Left ventricle myocardium inferior (tissue), 1 donor: ENCODE results near the gene PPP1R9B. TPM values are rescaled to one million over a fixed set of nuclear protein-coding genes. Genes with fewer than 3 reads are reported as not detected.
A peak's percentile ranks its signal among the peaks of the same experiment; 100 is the strongest.

Experiments
- DNase-seq: peaks from one replicate; pipeline ENCODE4 v3.0.0-alpha.2; 2020
- H3K27ac ChIP-seq: fragments of 200-600 bp; replicated peaks from 2 replicates; pipeline ENCODE4 v1.8.0; 2021
- H3K27me3 ChIP-seq: fragments of 200-600 bp; 2 replicates; pipeline ENCODE4 v1.8.0; 2021; ENCODE audit warnings: low read depth
- H3K36me3 ChIP-seq: fragments of 200-600 bp; 2 replicates; pipeline ENCODE4 v1.8.0; 2021
- H3K4me1 ChIP-seq: fragments of 200-600 bp; 2 replicates; pipeline ENCODE4 v1.8.0; 2021
- H3K4me3 ChIP-seq: fragments of 200-600 bp; 2 replicates; pipeline ENCODE4 v1.8.0; 2021; ENCODE audit warnings: mild to moderate bottlenecking, moderate library complexity
- H3K9me3 ChIP-seq: fragments of 200-600 bp; replicated peaks from 2 replicates; pipeline ENCODE4 v1.8.0; 2021
- intact Hi-C: fragments of 100-400 bp; cut with micrococcal nuclease; formaldehyde crosslinking; loops from one replicate; pipeline ENCODE4 v1.11.0; 2022
- total RNA-seq: library from RNA; stranded (reverse); fragmentation: NEBNext Ultra II Directional; extraction: Animal tissue kit (Norgen Biotek cat#: 25700); gene quantifications from one replicate; pipeline ENCODE4 v1.2.1, GENCODE V29; 2021
- TF ChIP-seq, protein P1 (sequence below): fragments of 200-600 bp; IDR thresholded peaks from 2 replicates; pipeline ENCODE4 v1.8.0; 2021; ENCODE audit warnings: antibody characterized with exemption, mild to moderate bottlenecking, borderline replicate concordance
- donor health status: DM: no; HTN: yes; CAD: no; lungs with severe emphysema.

PPP1R9B gene
- total RNA-seq, 1 donor from 2014 or later = 33.0 TPM

DNA sequence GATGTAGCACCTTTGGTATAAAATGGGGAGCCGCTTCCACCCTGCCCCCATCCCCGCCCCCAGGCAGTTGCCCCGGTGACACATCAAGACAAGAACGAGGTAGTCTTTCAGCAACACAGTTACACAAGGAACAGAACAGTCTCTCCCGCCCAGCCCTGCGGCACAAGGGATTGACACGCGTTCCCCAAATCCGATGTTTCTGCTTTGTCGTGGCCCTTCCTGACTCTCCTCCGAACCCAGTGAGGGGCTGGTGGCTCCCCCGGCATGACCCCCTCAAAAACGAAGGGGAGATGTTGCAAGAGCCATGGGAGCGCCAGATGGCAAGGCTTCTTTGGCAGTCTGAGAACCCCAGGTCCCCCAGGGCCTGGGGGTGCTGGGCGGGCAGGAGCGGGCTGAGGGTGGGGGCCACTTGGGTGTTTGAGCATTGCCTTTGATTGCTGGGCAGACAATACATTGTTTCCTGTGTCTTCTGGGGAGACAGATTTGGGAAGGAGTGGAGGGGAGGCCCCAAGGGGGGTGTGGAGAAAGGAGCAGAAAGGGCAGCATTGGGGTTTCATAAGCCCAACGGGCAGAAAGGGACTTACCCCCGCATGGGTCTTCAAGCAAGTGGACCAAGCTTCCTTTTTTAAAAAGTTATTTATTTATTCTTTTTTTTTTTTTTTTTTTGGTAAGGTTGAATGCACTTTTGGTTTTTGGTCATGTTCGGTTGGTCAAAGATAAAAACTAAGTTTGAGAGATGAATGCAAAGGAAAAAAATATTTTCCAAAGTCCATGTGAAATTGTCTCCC is 34.3 kb upstream of the PPP1R9B start:
- peak overlapping the region; percentile 38 for H3K27ac ChIP-seq
- TF ChIP-seq, protein P1, sequence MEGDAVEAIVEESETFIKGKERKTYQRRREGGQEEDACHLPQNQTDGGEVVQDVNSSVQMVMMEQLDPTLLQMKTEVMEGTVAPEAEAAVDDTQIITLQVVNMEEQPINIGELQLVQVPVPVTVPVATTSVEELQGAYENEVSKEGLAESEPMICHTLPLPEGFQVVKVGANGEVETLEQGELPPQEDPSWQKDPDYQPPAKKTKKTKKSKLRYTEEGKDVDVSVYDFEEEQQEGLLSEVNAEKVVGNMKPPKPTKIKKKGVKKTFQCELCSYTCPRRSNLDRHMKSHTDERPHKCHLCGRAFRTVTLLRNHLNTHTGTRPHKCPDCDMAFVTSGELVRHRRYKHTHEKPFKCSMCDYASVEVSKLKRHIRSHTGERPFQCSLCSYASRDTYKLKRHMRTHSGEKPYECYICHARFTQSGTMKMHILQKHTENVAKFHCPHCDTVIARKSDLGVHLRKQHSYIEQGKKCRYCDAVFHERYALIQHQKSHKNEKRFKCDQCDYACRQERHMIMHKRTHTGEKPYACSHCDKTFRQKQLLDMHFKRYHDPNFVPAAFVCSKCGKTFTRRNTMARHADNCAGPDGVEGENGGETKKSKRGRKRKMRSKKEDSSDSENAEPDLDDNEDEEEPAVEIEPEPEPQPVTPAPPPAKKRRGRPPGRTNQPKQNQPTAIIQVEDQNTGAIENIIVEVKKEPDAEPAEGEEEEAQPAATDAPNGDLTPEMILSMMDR = no peak
- intact Hi-C loops = no loop called here
- H3K4me1 ChIP-seq = no peaks in the 10 kb centered on the region
- H3K9me3 ChIP-seq = no peaks in the 10 kb centered on the region
- H3K27me3 ChIP-seq = no peaks in the 10 kb centered on the region
- H3K36me3 ChIP-seq = peaks cover 43% of the 10 kb centered on the region
- H3K4me3 ChIP-seq = no peak overlapping the region
- DNase-seq = peak; percentile 36

DNA sequence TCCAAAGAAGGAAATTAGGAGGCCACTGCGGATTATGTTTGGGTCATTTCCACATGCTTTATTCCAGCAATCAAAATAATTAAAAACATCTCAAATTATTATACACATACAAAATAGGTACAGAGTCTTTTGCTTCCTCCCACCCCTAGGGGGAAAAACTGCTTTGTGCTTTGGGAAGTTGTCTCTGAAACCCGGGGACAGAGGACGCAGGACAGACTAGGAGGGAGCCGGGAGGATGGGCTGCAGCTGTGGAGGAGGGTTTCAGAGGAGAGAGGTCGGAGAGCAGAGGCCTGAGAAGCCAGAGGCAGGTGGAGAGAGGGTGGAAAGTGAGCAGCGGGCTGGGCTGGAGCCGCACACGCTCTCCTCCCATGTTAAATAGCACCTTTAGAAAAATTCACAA is 33.6 kb upstream of the PPP1R9B start:
- H3K4me3 ChIP-seq = no peak overlapping the region
- DNase-seq = no peak
- H3K27me3 ChIP-seq = no peaks in the 10 kb centered on the region
- TF ChIP-seq, protein P1 = no peak
- no peak overlapping the region for H3K27ac ChIP-seq
- intact Hi-C loops = no loop called here
- no peaks in the 10 kb centered on the region for H3K4me1 ChIP-seq
- no peaks in the 10 kb centered on the region for H3K9me3 ChIP-seq
- peaks cover 36% of the 10 kb centered on the region for H3K36me3 ChIP-seq

DNA sequence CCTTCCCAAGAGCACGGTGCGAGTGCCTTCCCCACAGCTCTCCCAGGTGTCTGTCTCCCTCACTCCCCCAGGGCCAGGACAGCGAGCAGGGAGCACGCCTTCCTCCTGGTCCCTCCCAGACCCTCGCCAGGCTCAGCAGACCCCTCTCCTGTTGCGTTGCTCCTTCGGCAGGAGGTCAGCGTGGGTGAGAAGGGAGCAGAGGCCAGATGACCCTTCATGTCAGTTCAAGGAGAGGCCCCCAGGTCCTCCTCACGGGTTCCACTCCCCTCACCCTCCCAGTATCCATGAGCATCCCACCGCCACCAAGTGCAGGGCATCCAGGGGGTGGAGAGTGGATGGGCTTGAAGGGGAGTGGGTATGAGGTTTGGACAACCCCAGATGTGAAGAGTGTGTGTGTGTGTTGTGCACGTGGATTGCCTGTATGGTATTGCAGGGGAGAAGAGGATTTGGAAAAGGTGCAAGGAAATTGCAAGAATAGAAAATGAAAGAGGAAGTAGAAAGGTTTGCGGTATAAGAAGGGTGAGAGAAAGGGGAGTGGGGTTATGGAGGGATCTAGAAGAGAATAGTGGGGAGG is 33.0 kb upstream of the PPP1R9B start:
- intact Hi-C loops = no loop called here
- TF ChIP-seq, protein P1 = no peak
- H3K27me3 ChIP-seq = no peaks in the 10 kb centered on the region
- no peak overlapping the region for H3K27ac ChIP-seq
- peaks cover 30% of the 10 kb centered on the region for H3K36me3 ChIP-seq
- no peak overlapping the region for H3K4me3 ChIP-seq
- H3K4me1 ChIP-seq = peaks cover 4% of the 10 kb centered on the region
- no peaks in the 10 kb centered on the region for H3K9me3 ChIP-seq
- no peak for DNase-seq

DNA sequence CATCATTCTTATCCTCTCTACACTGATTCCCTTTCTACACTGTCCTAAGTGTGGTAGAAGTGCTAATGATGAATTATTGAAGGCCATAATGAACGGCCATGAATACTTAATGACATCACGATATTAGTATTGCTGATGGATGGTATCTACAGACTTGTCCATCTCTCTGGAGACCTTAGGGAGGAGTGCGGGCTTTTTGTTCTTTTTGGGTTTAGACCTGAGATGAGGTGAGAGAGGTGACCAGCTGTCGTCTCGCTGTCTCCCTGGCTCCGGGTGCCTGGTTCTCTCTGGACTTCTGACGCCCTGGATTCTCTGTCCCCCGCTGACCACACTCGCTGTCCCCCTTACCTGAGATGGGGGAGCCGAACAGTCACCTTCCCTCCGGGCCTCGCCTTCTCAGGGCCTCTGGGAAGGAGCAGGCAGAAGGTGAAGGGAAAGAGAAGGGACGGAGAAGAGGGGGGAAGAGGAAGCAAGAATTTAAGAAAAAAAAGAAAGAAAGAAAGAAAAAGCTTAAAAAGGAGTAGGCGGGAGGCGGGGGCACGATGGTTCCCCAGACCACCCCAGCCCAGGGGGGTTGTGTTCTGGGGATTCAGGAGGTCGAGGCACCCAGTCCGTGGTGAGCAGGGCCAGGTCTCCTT is 32.4 kb upstream of the PPP1R9B start:
- H3K27me3 ChIP-seq = no peaks in the 10 kb centered on the region
- H3K4me3 ChIP-seq = no peak overlapping the region
- H3K9me3 ChIP-seq = no peaks in the 10 kb centered on the region
- H3K4me1 ChIP-seq = peaks cover 10% of the 10 kb centered on the region
- H3K36me3 ChIP-seq = peaks cover 24% of the 10 kb centered on the region
- TF ChIP-seq, protein P1 = no peak
- no peak overlapping the region for H3K27ac ChIP-seq
- DNase-seq = no peak
- intact Hi-C loops = no loop called here

DNA sequence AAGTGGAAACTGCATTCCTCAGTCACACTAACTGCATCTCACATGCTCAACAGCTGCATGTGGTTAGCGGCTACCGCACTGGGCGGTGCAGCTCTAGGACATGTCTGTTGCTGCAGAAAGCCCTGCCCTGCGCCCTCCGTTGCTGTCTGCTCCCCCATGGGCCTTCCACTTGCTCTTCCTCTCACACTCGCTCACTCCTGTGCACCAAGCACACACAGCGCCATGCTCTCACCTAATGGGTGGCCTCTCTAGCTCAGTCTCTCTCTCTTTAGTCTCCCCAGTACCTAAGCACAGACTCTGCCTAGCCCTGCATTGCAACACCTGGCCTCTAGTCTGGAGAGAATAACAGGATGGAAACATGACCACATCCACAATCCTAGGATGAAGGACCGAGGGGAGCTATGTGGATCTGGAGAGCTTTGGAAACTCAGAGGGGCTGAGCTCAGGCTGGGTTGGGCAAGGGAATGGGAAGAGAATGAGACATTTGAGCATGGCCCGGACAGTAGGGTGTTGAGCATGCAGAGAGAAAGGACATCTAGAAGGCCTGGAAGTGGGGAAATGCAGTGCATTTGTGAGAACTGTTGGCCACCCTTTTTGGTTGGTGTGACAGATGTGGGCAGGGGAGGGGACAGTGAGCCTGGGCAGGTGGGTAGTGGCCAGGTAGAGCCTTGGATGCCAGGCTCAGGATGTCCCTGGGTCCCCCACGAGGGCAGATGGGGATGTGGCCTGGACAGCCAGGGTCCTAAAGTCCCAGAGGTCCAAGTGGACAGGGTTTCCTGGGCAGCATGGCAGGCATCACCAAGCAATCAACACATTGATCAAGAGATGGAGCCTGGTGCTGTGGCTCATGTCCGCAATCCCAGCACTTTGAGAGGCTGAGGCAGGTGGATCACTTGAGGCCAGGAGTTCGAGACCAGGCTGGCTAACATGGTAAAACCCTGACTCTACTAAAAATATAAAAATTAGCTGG is 31.4 kb upstream of the PPP1R9B start:
- Histone ChIP-seq H3K27me3 (no peaks in the 10 kb centered on the region), H3K36me3 (peaks cover 16% of the 10 kb centered on the region), H3K4me1 (peaks cover 20% of the 10 kb centered on the region), H3K4me3 (no peak overlapping the region), H3K9me3 (no peaks in the 10 kb centered on the region), H3K27ac (no peak overlapping the region)
- TF ChIP-seq, protein P1 = no peak
- DNase-seq = peak; percentile 7
- intact Hi-C loops = no loop called here
